GM12801 (cell line): ENCODE measurements around the gene COBL.

Experiments used
- CTCF ChIP-seq: IDR thresholded peaks from one replicate; pipeline ENCODE4 v1.5.1; 2011; ENCODE audit warnings: control low read depth; ENCODE audit not compliant: insufficient read length; ENCODE audit errors: extremely low read depth

The COBL gene

GRCh38 chr7:51261950-51262795 lies 54.4 kb downstream of the COBL start:
- TF ChIP-seq CTCF = no peak

GRCh38 chr7:51261117-51261835 lies 55.3 kb downstream of the COBL start:
- no peak for TF ChIP-seq CTCF

- no peak for TF ChIP-seq CTCF
Measured at GRCh38 chr7:51260516-51260915, 56.1 kb downstream of the COBL start.

DNA sequence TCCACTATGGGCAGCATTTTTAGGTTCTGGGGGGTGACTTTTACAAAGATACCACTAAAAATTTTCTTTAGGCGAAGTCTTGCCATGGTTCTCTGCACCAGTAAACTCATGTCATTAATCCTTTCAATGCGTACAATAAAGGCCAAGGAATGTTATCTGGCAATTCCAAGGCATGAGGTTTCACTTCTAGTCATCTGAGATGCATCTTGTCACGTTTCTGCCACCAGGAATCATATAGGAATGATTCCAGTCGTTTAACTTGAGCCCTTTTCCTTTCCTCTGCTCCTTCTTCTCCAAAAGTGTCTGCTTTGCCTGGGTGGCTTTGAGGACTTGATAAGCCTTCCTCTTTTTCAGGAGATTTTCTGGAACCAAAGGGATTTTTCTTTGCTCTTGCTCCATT lies 56.8 kb downstream of the COBL start:
- TF ChIP-seq CTCF = no peak

DNA sequence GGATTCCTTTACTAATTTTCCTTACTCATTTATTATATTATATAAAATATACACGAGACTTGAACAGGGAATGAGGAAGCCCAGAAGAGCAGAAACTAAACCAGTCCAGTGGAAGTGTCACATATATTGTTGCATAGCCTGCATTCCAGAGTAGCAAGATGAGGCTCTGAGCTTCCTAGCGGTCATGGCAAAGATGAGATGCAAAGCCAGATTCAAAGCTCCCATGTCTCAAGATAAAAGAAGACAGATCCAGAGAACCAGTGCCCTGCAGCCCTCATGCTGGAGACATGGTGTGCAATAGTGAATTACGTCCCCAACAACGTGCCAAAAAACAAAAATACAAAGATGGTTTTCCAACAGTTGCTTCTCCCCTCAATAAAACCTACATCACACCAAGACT lies 59.7 kb downstream of the COBL start:
- TF ChIP-seq CTCF = no peak

GRCh38 chr7:51256209-51256781 lies 60.3 kb downstream of the COBL start:
- no peak for TF ChIP-seq CTCF

DNA sequence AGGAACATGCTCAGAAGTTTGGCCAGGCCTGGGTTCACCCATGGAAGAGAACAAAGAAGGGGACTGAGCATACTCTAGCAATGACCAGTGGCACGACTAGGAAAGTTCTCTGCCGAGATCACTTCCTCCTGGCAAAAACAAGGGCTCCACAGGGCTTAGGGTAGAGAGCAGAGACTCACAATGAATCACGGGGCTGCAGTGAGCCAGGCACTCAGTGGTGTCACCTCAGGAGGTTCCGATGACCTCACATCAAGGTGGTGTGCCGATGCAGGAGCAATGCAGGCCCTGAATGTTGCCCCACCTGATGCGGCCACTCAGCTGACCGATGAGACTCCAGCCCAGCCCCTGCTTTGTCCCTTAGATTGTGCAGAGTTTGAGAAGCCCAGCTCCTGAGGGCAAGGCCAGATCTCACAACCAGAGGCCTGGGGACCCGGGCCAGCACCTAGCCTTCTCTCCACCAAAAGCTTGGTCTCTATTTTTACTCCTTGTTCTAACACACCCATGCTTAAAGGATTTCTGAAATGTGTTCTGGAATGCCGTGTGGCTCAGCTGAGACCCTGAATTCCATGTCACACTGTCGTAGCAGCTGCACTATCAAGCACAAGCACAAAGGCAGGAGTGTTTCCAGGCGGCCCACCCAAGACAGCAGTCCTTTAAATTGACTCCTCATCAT lies 60.9 kb downstream of the COBL start:
- TF ChIP-seq CTCF = no peak
